ENCODE data around the gene TRAPPC3L. TPM values are rescaled to one million over a fixed set of nuclear protein-coding genes. Genes with fewer than 3 reads are reported as not detected.

Gene TRAPPC3L
- total RNA-seq, 1 experiment from 2014 or later = not detected

DNA sequence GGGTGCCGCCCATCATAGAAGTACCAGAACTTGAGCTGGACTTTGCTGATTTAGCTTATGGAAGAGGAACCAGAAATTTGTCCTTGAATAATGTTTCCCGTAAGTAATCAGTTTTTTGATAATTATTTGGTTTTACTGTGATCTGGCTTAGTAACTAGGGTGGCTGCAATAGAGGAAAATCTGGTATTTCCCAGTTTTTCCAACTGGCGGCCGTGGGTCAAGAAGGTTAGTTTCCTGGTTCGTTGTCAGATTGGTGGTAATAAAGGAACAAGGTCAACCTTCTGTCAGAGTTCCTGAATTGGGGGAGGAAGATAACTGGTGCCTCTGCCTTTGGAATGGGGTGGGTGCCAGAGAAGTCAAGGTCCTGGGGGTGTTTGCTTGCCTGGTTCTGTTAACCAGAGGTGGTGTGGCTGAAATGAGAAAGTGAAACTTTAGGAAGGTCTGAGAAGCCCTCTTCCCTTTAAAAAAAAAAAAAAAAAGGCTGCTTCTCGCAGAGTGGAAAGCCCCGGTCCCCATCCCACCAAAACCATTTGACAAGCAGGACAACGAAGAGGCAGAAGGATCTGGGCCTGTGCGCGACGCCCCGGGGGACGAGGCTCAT is 84.1 kb downstream of the TRAPPC3L start, which contains the start of gene CALHM6 (continued):
- TF ChIP-seq CTCF (IDR thresholded peaks at IDR 0.05 in 2 of 3, conservative IDR thresholded peaks at IDR 0.05 in 1 of 3; ENCODE audit: borderline replicate concordance in 1 of 3, insufficient read depth in 1 of 3, low read depth in 2 of 3, low read length in 2 of 3) = no peak
- TF ChIP-seq POLR2A (IDR thresholded peaks at IDR 0.05; ENCODE audit: borderline replicate concordance, extremely low read depth, insufficient read depth, insufficient read length) = no peak
- no peak for TF ChIP-seq EZH2 (IDR thresholded peaks at IDR 0.05)
- TF ChIP-seq ZNF274 (IDR thresholded peaks at IDR 0.05; ENCODE audit: low read depth, low read length) = no peak

GRCh38 chr6:116459927-116460326 is 85.6 kb downstream of the TRAPPC3L start:
- Histone ChIP-seq H3K4me3 (replicated peaks in 1 of 2; ENCODE audit: low read depth in 1 of 2, low read length in 2 of 2) (no peak overlapping the region), H2AFZ (ENCODE audit: low read depth, low read length, poor library complexity, severe bottlenecking) (no peak overlapping the region), H3K9me2 (ENCODE audit: insufficient read depth) (no peaks in the 10 kb centered on the region), H3K9ac (ENCODE audit: low read length) (no peak overlapping the region), H3K9me3 (ENCODE audit: control insufficient read depth in 1 of 2, insufficient read depth in 1 of 2, low read depth in 1 of 2, low read length in 2 of 2) (no peaks in the 10 kb centered on the region), H3K4me2 (ENCODE audit: low read length) (no peak overlapping the region), H3K36me3 (ENCODE audit: control insufficient read depth in 1 of 2, insufficient read depth in 2 of 2, low read length in 2 of 2) (no peaks in the 10 kb centered on the region), H4K20me1 (ENCODE audit: insufficient read depth) (no peaks in the 10 kb centered on the region), H3K27me3 (ENCODE audit: insufficient read depth, low read length) (no peaks in the 10 kb centered on the region), H3K27ac (ENCODE audit: low read depth, low read length) (no peak overlapping the region), H3K79me2 (ENCODE audit: insufficient read depth, low read length) (no peaks in the 10 kb centered on the region), H3K4me1 (ENCODE audit: control insufficient read depth in 1 of 2, insufficient read depth in 2 of 2, low read length in 2 of 2) (no peaks in the 10 kb centered on the region)
- ChIA-PET POLR2A (no interaction called here), RAD21 (ENCODE audit: low non-redundant PET in 1 of 2, low total read pairs in 2 of 2, uncharacterized antibody in 2 of 2, unreplicated experiment in 2 of 2) (no interaction called here), CTCF (no interaction called here)
- BruUV-seq (replicated peaks) = no TSS peak
- intact Hi-C loops (cut with micrococcal nuclease) = no loop called here
- TF ChIP-seq, protein P1, sequence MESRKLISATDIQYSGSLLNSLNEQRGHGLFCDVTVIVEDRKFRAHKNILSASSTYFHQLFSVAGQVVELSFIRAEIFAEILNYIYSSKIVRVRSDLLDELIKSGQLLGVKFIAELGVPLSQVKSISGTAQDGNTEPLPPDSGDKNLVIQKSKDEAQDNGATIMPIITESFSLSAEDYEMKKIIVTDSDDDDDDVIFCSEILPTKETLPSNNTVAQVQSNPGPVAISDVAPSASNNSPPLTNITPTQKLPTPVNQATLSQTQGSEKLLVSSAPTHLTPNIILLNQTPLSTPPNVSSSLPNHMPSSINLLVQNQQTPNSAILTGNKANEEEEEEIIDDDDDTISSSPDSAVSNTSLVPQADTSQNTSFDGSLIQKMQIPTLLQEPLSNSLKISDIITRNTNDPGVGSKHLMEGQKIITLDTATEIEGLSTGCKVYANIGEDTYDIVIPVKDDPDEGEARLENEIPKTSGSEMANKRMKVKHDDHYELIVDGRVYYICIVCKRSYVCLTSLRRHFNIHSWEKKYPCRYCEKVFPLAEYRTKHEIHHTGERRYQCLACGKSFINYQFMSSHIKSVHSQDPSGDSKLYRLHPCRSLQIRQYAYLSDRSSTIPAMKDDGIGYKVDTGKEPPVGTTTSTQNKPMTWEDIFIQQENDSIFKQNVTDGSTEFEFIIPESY (IDR thresholded peaks at IDR 0.05; ENCODE audit: extremely low read depth, insufficient replicate concordance, low read length) = no peak
- TF ChIP-seq POLR2A (IDR thresholded peaks at IDR 0.05; ENCODE audit: borderline replicate concordance, extremely low read depth, insufficient read depth, insufficient read length) (no peak), TCF7L2 (IDR thresholded peaks at IDR 0.05; ENCODE audit: borderline replicate concordance, extremely low read depth, insufficient read depth, insufficient read length) (no peak), EZH2 (IDR thresholded peaks at IDR 0.05) (no peak), FOSL1 (IDR thresholded peaks at IDR 0.05; ENCODE audit: low read depth) (no peak), YY1 (IDR thresholded peaks at IDR 0.05; ENCODE audit: extremely low read depth, insufficient replicate concordance, low read depth, low read length) (no peak), ELF1 (IDR thresholded peaks at IDR 0.05; ENCODE audit: borderline replicate concordance, low read depth) (no peak), ZNF274 (IDR thresholded peaks at IDR 0.05; ENCODE audit: low read depth, low read length) (no peak), EZH2phosphoT487 (IDR thresholded peaks at IDR 0.05; ENCODE audit: borderline replicate concordance) (no peak), EGR1 (IDR thresholded peaks at IDR 0.05; ENCODE audit: low read depth) (no peak), JUND (IDR thresholded peaks at IDR 0.05) (no peak), POLR2AphosphoS5 (IDR thresholded peaks at IDR 0.05; ENCODE audit: low read depth, low read length) (no peak)
- DNase-seq (ENCODE audit: low read depth, low spot score) (no peak), ATAC-seq (no peak)

Measured in HCT116 (cell line).